ENCODE data around the gene CHCHD2.
"Not testable (repeated sequence)": the region's sequence is repeated elsewhere in the genome, so short reads cannot be mapped to it uniquely, and the experiment has no call there.

CHCHD2 gene

DNA sequence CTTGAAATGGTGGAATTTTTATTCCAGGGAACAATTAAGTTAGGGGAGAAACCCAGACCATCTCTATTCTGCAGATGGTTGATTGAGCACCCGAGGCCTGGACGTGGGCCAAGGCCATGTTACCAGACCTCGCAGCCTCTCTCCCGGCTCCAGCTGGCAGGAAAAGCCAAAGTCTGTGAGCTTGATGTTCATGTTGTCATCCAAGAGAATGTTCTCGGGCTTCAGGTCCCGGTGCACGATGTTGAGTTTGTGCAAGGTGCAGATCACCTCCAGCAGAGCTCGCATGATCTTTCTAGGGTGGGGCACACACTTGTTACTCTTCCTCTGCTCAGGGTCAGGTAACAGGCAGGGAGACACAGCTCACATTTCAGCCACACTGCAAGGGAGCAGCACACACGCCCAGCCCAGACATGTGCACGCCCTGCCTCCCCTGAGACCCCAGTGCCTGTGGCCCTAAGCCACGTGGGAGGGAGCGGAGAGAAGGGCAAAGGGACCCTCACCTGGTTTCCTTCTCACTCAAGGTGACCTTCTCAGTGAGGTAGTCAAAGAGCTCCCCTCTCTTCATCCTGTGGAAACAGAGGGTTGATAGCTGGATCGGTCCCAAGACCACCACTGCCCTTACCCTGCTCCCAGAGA is 23.0 kb downstream of the CHCHD2 start:
- Histone ChIP-seq H3K4me1 (ENCODE audit: control insufficient read depth, insufficient read depth, low read length) (no peaks in the 10 kb centered on the region), H3K27ac (ENCODE audit: low read length) (no peak overlapping the region), H3K9me3 (ENCODE audit: control insufficient read depth, insufficient read depth, low read length) (no peaks in the 10 kb centered on the region), H3K27me3 (ENCODE audit: control insufficient read depth, insufficient read depth, low read length) (no peaks in the 10 kb centered on the region), H3K4me3 (ENCODE audit: low read length) (no peak overlapping the region), H3K36me3 (ENCODE audit: control insufficient read depth, insufficient read depth, low read length) (peaks cover 4% of the 10 kb centered on the region; the same call in 1 of the 2 replicates)
- no CpG with 5 or more reads among the region's 13 CpGs for WGBS (ENCODE audit: insufficient coverage, insufficient read length)
- DNase-seq (ENCODE audit: low read depth, low spot score): no peak

- Histone ChIP-seq H3K4me1 (ENCODE audit: control insufficient read depth, insufficient read depth, low read length) (no peaks in the 10 kb centered on the region), H3K4me3 (ENCODE audit: low read length) (no peak overlapping the region), H3K36me3 (ENCODE audit: control insufficient read depth, insufficient read depth, low read length) (peaks cover 11% of the 10 kb centered on the region), H3K9me3 (ENCODE audit: control insufficient read depth, insufficient read depth, low read length) (no peaks in the 10 kb centered on the region), H3K27ac (ENCODE audit: low read length) (no peak overlapping the region), H3K27me3 (ENCODE audit: control insufficient read depth, insufficient read depth, low read length) (no peaks in the 10 kb centered on the region)
- DNase-seq (ENCODE audit: low read depth, low spot score): no peak
- WGBS (ENCODE audit: insufficient coverage, insufficient read length): no CpG with 5 or more reads among the region's 29 CpGs
These were observed 24.5 kb downstream of the CHCHD2 start for GRCh38 chr7:56081626-56082340.

DNA sequence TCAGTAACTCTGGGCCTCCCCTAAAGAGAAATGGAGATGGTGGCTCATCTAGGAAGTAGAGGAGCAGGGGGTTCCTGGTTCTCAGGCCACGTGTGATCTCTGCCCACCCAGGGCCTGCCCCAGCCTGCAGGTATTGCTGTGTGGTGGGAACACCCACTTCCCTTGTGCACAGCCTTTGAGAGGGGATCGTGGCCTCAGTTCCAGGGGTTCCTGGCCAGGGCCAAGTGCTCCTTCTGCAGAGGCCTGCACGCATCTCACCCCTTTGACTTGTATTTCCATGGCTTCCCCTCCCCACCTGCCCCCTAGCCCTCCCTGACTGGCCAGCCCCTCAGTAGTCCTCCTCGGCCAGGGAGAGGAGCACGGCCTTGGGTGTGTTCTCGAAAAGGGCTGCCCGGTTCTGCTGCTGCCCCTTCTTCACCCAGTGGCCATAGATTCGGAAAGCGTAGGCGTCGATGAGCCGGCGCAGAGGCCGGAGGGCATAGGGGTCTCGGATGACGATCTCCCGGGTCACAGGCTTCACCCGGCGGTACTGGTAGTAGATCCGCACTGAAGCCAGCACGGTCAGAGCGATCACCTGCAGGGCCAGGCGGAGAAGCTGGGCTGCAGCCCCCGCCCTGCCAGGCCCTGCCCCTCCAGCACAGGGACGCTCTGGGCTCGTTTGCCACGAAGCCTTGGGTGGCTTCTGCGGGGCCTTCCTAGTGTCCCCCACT is 25.4 kb downstream of the CHCHD2 start:
- not testable (repeated sequence) for H3K4me1 ChIP-seq (ENCODE audit: control insufficient read depth, insufficient read depth, low read length); H3K4me3 ChIP-seq (ENCODE audit: low read length); H3K27me3 ChIP-seq (ENCODE audit: control insufficient read depth, insufficient read depth, low read length); H3K9me3 ChIP-seq (ENCODE audit: control insufficient read depth, insufficient read depth, low read length); H3K27ac ChIP-seq (ENCODE audit: low read length); DNase-seq (ENCODE audit: low read depth, low spot score)
- no CpG with 5 or more reads among the region's 28 CpGs for WGBS (ENCODE audit: insufficient coverage, insufficient read length)
- peaks cover 11% of the 10 kb centered on the region for H3K36me3 ChIP-seq (ENCODE audit: control insufficient read depth, insufficient read depth, low read length)

DNA sequence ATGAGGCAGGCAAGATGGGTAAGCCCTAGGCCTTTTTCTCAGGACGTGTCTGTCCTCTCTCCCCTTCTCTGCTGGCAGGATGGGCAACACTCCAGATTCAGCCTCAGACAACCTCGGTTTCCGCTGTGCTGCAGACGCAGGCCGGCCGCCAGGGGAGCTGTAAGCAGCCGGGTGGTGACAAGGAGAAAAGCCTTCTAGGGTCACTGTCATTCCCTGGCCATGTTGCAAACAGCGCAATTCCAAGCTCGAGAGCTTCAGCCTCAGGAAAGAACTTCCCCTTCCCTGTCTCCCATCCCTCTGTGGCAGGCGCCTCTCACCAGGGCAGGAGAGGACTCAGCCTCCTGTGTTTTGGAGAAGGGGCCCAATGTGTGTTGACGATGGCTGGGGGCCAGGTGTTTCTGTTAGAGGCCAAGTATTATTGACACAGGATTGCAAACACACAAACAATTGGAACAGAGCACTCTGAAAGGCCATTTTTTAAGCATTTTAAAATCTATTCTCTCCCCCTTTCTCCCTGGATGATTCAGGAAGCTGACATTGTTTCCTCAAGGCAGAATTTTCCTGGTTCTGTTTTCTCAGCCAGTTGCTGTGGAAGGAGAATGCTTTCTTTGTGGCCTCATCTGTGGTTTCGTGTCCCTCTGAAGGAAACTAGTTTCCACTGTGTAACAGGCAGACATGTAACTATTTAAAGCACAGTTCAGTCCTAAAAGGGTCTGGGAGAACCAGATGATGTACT is 26.7 kb downstream of the CHCHD2 start:
- H3K27me3 ChIP-seq (ENCODE audit: control insufficient read depth, insufficient read depth, low read length): no peaks in the 10 kb centered on the region
- DNase-seq (ENCODE audit: low read depth, low spot score): no peak
- H3K4me3 ChIP-seq (ENCODE audit: low read length): no peak overlapping the region
- no CpG with 5 or more reads among the region's 12 CpGs for WGBS (ENCODE audit: insufficient coverage, insufficient read length)
- H3K9me3 ChIP-seq (ENCODE audit: control insufficient read depth, insufficient read depth, low read length): no peaks in the 10 kb centered on the region
- H3K36me3 ChIP-seq (ENCODE audit: control insufficient read depth, insufficient read depth, low read length): peaks cover 11% of the 10 kb centered on the region
- H3K4me1 ChIP-seq (ENCODE audit: control insufficient read depth, insufficient read depth, low read length): no peaks in the 10 kb centered on the region
- H3K27ac ChIP-seq (ENCODE audit: low read length): no peak overlapping the region

GRCh38 chr7:56078196-56078595 is 28.1 kb downstream of the CHCHD2 start:
- peaks cover 11% of the 10 kb centered on the region for H3K36me3 ChIP-seq (ENCODE audit: control insufficient read depth, insufficient read depth, low read length)
- no CpG with 5 or more reads among the region's 16 CpGs for WGBS (ENCODE audit: insufficient coverage, insufficient read length)
- no peak overlapping the region for H3K27ac ChIP-seq (ENCODE audit: low read length)
- no peak for DNase-seq (ENCODE audit: low read depth, low spot score)
- no peaks in the 10 kb centered on the region for H3K27me3 ChIP-seq (ENCODE audit: control insufficient read depth, insufficient read depth, low read length)
- no peaks in the 10 kb centered on the region for H3K9me3 ChIP-seq (ENCODE audit: control insufficient read depth, insufficient read depth, low read length)
- H3K4me3 ChIP-seq (ENCODE audit: low read length): no peak overlapping the region
- H3K4me1 ChIP-seq (ENCODE audit: control insufficient read depth, insufficient read depth, low read length): no peaks in the 10 kb centered on the region

DNA sequence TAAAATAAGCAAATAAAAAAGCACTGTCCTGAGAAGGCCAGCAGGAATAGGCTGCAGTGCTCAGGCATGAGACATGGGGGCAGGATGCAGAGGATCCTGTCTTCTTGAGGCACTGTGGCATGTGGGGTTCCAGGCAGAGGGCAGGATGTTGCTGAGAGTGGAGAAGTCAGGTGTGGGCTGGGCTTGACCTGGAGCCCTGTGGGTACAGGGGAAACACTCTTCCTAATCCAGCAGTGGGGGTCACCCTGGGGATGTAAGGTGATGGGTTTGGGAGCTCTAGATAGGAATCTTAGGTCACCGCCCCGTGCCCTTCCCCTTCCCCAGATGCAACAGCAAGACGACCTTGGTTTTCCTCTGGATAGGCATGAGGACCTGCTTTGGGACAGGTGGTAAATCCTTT is 28.6 kb downstream of the CHCHD2 start:
- no peak for DNase-seq (ENCODE audit: low read depth, low spot score)
- H3K36me3 ChIP-seq (ENCODE audit: control insufficient read depth, insufficient read depth, low read length): peaks cover 15% of the 10 kb centered on the region
- no peak overlapping the region for H3K27ac ChIP-seq (ENCODE audit: low read length)
- no peaks in the 10 kb centered on the region for H3K9me3 ChIP-seq (ENCODE audit: control insufficient read depth, insufficient read depth, low read length)
- no CpG with 5 or more reads among the region's 3 CpGs for WGBS (ENCODE audit: insufficient coverage, insufficient read length)
- H3K4me3 ChIP-seq (ENCODE audit: low read length): no peak overlapping the region
- H3K4me1 ChIP-seq (ENCODE audit: control insufficient read depth, insufficient read depth, low read length): no peaks in the 10 kb centered on the region
- no peaks in the 10 kb centered on the region for H3K27me3 ChIP-seq (ENCODE audit: control insufficient read depth, insufficient read depth, low read length)

GRCh38 chr7:56074371-56074791 is 31.9 kb downstream of the CHCHD2 start:
- Histone ChIP-seq H3K4me1 (ENCODE audit: control insufficient read depth, insufficient read depth, low read length) (no peaks in the 10 kb centered on the region), H3K27ac (ENCODE audit: low read length) (no peak overlapping the region), H3K27me3 (ENCODE audit: control insufficient read depth, insufficient read depth, low read length) (no peaks in the 10 kb centered on the region), H3K4me3 (ENCODE audit: low read length) (no peak overlapping the region), H3K9me3 (ENCODE audit: control insufficient read depth, insufficient read depth, low read length) (no peaks in the 10 kb centered on the region), H3K36me3 (ENCODE audit: control insufficient read depth, insufficient read depth, low read length) (peaks cover 12% of the 10 kb centered on the region)
- DNase-seq (ENCODE audit: low read depth, low spot score): peak; percentile 68
- no CpG with 5 or more reads among the region's 19 CpGs for WGBS (ENCODE audit: insufficient coverage, insufficient read length)

DNA sequence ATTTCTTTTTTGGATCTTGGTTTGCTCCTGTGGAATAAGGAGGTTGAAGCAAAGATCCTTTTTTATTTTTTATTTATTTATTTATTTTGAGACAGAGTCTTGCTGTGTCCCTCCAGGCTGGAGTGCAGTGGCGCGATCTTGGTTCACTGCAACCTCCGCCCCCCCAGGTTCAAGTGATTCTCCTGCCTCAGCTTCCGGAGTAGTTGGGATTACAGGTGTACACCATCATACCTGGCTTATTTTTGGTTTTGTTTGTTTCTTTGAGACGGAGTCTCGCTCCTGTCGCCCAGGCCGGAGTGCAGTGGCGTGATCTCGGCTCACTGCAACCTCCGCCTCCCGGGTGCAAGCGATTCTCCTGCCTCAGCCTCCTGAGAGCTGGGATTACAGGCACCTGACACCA is 39.9 kb downstream of the CHCHD2 start:
- not testable (repeated sequence) for H3K9me3 ChIP-seq (ENCODE audit: control insufficient read depth, insufficient read depth, low read length); H3K4me1 ChIP-seq (ENCODE audit: control insufficient read depth, insufficient read depth, low read length); DNase-seq (ENCODE audit: low read depth, low spot score); H3K4me3 ChIP-seq (ENCODE audit: low read length); H3K27ac ChIP-seq (ENCODE audit: low read length); H3K27me3 ChIP-seq (ENCODE audit: control insufficient read depth, insufficient read depth, low read length); H3K36me3 ChIP-seq (ENCODE audit: control insufficient read depth, insufficient read depth, low read length)
- WGBS (ENCODE audit: insufficient coverage, insufficient read length): no CpG with 5 or more reads among the region's 13 CpGs

- Histone ChIP-seq H3K27ac (ENCODE audit: low read length) (no peak within 1 kb of the TSS), H3K27me3 (ENCODE audit: control insufficient read depth, insufficient read depth, low read length) (no peaks in the 10 kb centered on the region), H3K36me3 (ENCODE audit: control insufficient read depth, insufficient read depth, low read length) (peaks cover 5% of the 10 kb centered on the region), H3K4me1 (ENCODE audit: control insufficient read depth, insufficient read depth, low read length) (no peaks in the 10 kb centered on the region), H3K4me3 (ENCODE audit: low read length) (peak within 1 kb of the TSS; percentile 84), H3K9me3 (ENCODE audit: control insufficient read depth, insufficient read depth, low read length) (no peaks in the 10 kb centered on the region)
- no CpG with 5 or more reads among the region's 49 CpGs for WGBS (ENCODE audit: insufficient coverage, insufficient read length)
- peak; percentile 76 for DNase-seq (ENCODE audit: low read depth, low spot score)
These were observed 42.2 kb downstream of the CHCHD2 start, which contains the start of gene SUMF2 for GRCh38 chr7:56063882-56064625. Gene SUMF2 (plus strand): TSS chr7:56064286. CDS start chr7:56064312, 26 bp downstream.

DNA sequence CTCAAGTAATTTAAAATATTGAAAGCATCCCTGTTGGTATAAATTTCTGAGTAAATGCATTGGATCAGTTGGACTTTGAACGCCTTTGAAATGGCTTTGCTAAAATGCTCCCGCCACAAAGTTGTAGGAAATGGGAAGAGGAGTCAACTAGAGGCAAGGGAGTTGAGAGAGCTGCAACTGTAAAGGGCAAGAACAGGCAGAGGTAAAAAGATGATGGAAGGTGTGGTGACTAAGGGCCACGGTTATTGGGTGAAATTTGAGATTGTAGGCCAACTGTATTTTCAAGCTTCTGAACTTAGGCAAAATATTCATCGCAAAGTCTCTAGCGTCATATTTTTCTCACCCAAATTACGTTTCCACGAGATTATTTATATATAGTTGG is 42.8 kb downstream of the CHCHD2 start:
- no peaks in the 10 kb centered on the region for H3K4me1 ChIP-seq (ENCODE audit: control insufficient read depth, insufficient read depth, low read length)
- no peak for DNase-seq (ENCODE audit: low read depth, low spot score)
- H3K36me3 ChIP-seq (ENCODE audit: control insufficient read depth, insufficient read depth, low read length): peaks cover 3% of the 10 kb centered on the region
- no peaks in the 10 kb centered on the region for H3K27me3 ChIP-seq (ENCODE audit: control insufficient read depth, insufficient read depth, low read length)
- no peak overlapping the region for H3K4me3 ChIP-seq (ENCODE audit: low read length)
- WGBS (ENCODE audit: insufficient coverage, insufficient read length): no CpG with 5 or more reads among the region's 7 CpGs
- H3K9me3 ChIP-seq (ENCODE audit: control insufficient read depth, insufficient read depth, low read length): no peaks in the 10 kb centered on the region
- no peak overlapping the region for H3K27ac ChIP-seq (ENCODE audit: low read length)

Measured in iPS DF 6.9 (cell line).